ENCODE measurements around the gene AMBP. TPM values are rescaled to one million over a fixed set of nuclear protein-coding genes. Genes with fewer than 3 reads are reported as not detected.

AMBP gene
- total RNA-seq, 3 donors from 2014 or later (not counting 1 experiment from before 2014, with no cell fraction given) = not detected

GRCh38 chr9:114059047-114059803 is 18.9 kb downstream of the AMBP start:
- Mint-ChIP-seq H3K4me3 (no peak overlapping the region), H3K4me1 (peaks cover 0 to 5% of the 10 kb centered on the region in 2 donors), H3K9me3 (no peaks in the 10 kb centered on the region), H3K36me3 (no peaks in the 10 kb centered on the region), H3K27ac (no peak overlapping the region), H3K27me3 (ENCODE audit: low read depth in 2 of 2) (peaks cover 15 to 24% of the 10 kb centered on the region in 2 donors)
- H3K9me3 ChIP-seq (ENCODE audit: control insufficient read depth, insufficient read depth, low read length) = no peaks in the 10 kb centered on the region
- no peak overlapping the region for H3K27ac ChIP-seq (ENCODE audit: low read length)
- ATAC-seq (no peak), DNase-seq (no peak)
- no peaks in the 10 kb centered on the region for H3K4me1 ChIP-seq (ENCODE audit: control insufficient read depth, insufficient read depth, low read length)
- WGBS (ENCODE audit: insufficient coverage) = 82% methylated on average over 7 of the region's 8 CpGs
- TF ChIP-seq CTCF (IDR thresholded peaks at IDR 0.05) = no peak
- intact Hi-C loops (cut with micrococcal nuclease) = no loop called here
- H3K27me3 ChIP-seq (ENCODE audit: control insufficient read depth, insufficient read depth, low read length) = no peaks in the 10 kb centered on the region
- H3K36me3 ChIP-seq (ENCODE audit: control insufficient read depth, insufficient read depth, low read length) = no peaks in the 10 kb centered on the region
- H3K4me3 ChIP-seq (ENCODE audit: low read length) = no peak overlapping the region

- no peaks in the 10 kb centered on the region for H3K36me3 Mint-ChIP-seq
- no peak overlapping the region for H3K4me3 Mint-ChIP-seq
- DNase-seq (no peak), ATAC-seq (no peak)
- no peaks in the 10 kb centered on the region for H3K9me3 Mint-ChIP-seq
- H3K9me3 ChIP-seq (ENCODE audit: control insufficient read depth, insufficient read depth, low read length) = no peaks in the 10 kb centered on the region
- intact Hi-C loops (cut with micrococcal nuclease) = no loop called here
- no peaks in the 10 kb centered on the region for H3K36me3 ChIP-seq (ENCODE audit: control insufficient read depth, insufficient read depth, low read length)
- TF ChIP-seq CTCF (IDR thresholded peaks at IDR 0.05) = no peak
- H3K4me1 ChIP-seq (ENCODE audit: control insufficient read depth, insufficient read depth, low read length) = no peaks in the 10 kb centered on the region
- H3K27me3 Mint-ChIP-seq (ENCODE audit: low read depth in 2 of 2) = peaks cover 13 to 20% of the 10 kb centered on the region in 2 donors
- no peaks in the 10 kb centered on the region for H3K27me3 ChIP-seq (ENCODE audit: control insufficient read depth, insufficient read depth, low read length)
- no peak overlapping the region for H3K4me3 ChIP-seq (ENCODE audit: low read length)
- H3K4me1 Mint-ChIP-seq = peaks cover 0 to 5% of the 10 kb centered on the region in 2 donors
- no peak overlapping the region for H3K27ac ChIP-seq (ENCODE audit: low read length)
- H3K27ac Mint-ChIP-seq = no peak overlapping the region
- WGBS (ENCODE audit: insufficient coverage) = 62% methylated on average over 3 of the region's 4 CpGs
Measured at GRCh38 chr9:114058688-114059046, 19.4 kb downstream of the AMBP start.

DNA sequence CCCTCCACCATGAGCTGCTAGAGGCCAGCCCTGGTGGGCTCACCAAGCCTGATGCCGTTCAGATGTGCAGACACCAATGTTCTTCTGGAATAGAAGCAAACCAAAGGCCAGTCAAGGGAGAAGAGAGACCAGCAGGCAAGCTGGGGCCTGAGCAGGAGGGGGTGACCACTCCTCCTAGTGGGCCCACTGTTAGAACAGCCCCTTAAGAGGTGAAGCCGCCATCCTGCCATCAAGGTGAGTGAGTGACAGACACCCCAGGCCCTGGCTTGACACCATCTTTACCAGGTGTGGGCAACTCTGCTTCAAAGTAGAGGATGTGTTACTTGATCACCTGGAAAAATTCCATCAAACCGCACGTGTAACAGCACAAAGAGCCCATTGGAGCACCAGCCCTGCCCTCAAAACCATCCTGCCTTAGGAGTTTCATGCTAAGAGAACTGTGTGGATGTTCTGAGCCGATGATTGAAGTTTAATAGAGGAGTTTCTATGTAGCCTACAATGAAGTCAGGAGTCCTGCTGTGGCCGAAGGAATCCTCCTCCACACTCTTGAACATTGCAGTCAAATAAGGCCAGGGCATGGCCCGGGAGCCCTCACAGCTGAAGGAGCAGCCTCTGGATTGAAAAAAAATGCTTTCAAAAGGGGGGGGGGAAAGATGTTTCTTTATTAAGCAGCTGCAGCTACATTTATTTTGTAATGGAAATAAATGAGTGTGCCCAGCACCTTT is 20.8 kb downstream of the AMBP start:
- peaks cover 3 to 6% of the 10 kb centered on the region in 2 donors for H3K27me3 Mint-ChIP-seq (ENCODE audit: low read depth in 2 of 2)
- no peak for DNase-seq
- Histone ChIP-seq H3K36me3 (ENCODE audit: control insufficient read depth, insufficient read depth, low read length) (no peaks in the 10 kb centered on the region), H3K27me3 (ENCODE audit: control insufficient read depth, insufficient read depth, low read length) (no peaks in the 10 kb centered on the region), H3K4me1 (ENCODE audit: control insufficient read depth, insufficient read depth, low read length) (no peaks in the 10 kb centered on the region), H3K9me3 (ENCODE audit: control insufficient read depth, insufficient read depth, low read length) (no peaks in the 10 kb centered on the region), H3K4me3 (ENCODE audit: low read length) (no peak overlapping the region), H3K27ac (ENCODE audit: low read length) (no peak overlapping the region)
- intact Hi-C loops (cut with micrococcal nuclease) = no loop called here
- no peak for TF ChIP-seq CTCF (IDR thresholded peaks at IDR 0.05)
- H3K9me3 Mint-ChIP-seq = no peaks in the 10 kb centered on the region
- H3K36me3 Mint-ChIP-seq = no peaks in the 10 kb centered on the region
- H3K27ac Mint-ChIP-seq = no peak overlapping the region
- ATAC-seq = no peak
- peaks cover 0 to 5% of the 10 kb centered on the region in 2 donors for H3K4me1 Mint-ChIP-seq
- no peak overlapping the region for H3K4me3 Mint-ChIP-seq
- 91% methylated on average over 7 of the region's 7 CpGs for WGBS (ENCODE audit: insufficient coverage)

Measured in natural killer cell (primary cell).